ENCODE measurements around the gene SOX5.

DNA sequence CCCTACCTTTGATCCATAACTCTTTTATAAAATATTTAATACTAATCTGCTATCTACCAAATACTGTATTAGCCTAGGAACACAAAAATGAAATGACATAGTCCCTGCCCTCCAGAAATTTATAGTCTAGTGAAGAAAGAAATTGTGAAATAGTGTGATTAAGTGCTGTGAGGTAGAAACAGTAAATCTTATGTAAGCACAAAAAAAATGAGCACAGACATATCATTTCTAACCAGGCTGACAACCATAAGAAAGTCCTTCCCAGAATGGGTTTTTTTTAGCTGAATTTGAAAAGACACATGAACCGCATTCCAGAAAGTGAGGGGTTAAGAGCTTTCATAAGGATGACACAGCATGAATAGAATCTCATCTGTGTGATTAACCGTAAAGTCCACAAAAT lies 145.9 kb downstream of the SOX5 start:
- no peak for TF ChIP-seq HDGF (IDR thresholded peaks at IDR 0.05; ENCODE audit: borderline replicate concordance)
- no peak for TF ChIP-seq ZNF384 (IDR thresholded peaks at IDR 0.05)
- no peak for TF ChIP-seq SP1 (IDR thresholded peaks at IDR 0.05)
- TF ChIP-seq NFRKB (IDR thresholded peaks at IDR 0.05), result no peak
